Psoas muscle (tissue), 8 donors: ENCODE measurements around the gene TEX2. TPM values are rescaled to one million over a fixed set of nuclear protein-coding genes. Genes with fewer than 3 reads are reported as not detected.

Source experiments
- ATAC-seq, 4 donors: fragments of 200-7000 bp; cut with Tn5 transposase; one replicate each; pipeline ENCODE4 v1.9.1; 2020; ENCODE audit warnings: moderate library complexity in 3 of 4, mild to moderate bottlenecking in 2 of 4
- DNase-seq, 2 donors: peaks; one replicate each; pipeline ENCODE4 v3.0.0-alpha.2; 2020
- H3K27ac ChIP-seq: fragments of 200-600 bp; one replicate; pipeline ENCODE4 v1.8.0; 2022
- H3K27me3 ChIP-seq, 3 donors: fragments of 200-600 bp in 1 of 3; one replicate each; pipeline versions ENCODE4 v1.6.1 to v1.8.0; 2013 to 2022; ENCODE audit warnings: low read length in 2 of 3, mild to moderate bottlenecking in 2 of 3, moderate library complexity in 1 of 3; ENCODE audit not compliant: insufficient read depth in 3 of 3
- H3K36me3 ChIP-seq, 2 donors: fragments of 200-600 bp in 1 of 2; one replicate each; pipeline versions ENCODE4 v1.6.1 to v1.8.0; 2013 to 2022; ENCODE audit warnings: low read depth in 1 of 2, mild to moderate bottlenecking in 1 of 2, moderate library complexity in 1 of 2; ENCODE audit not compliant: insufficient read depth in 1 of 2
- H3K4me1 ChIP-seq: fragments of 200-600 bp; one replicate; pipeline ENCODE4 v1.8.0; 2022
- H3K4me3 ChIP-seq: fragments of 200-600 bp; one replicate; pipeline ENCODE4 v1.8.0; 2022; ENCODE audit warnings: mild to moderate bottlenecking
- H3K9me3 ChIP-seq: fragments of 200-600 bp; one replicate; pipeline ENCODE4 v1.8.0; 2022
- CTCF ChIP-seq: fragments of 200-600 bp; IDR thresholded peaks from one replicate; pipeline ENCODE4 v1.8.0; 2022; ENCODE audit warnings: antibody characterized with exemption
- WGBS, 3 donors: extraction: QIAGEN DNeasy Blood & Tissue Kit; methylation state at CpG; one replicate each; pipeline versions ENCODE4 v1.1.6 to v1.1.7; 2013; 5-methylcytosine and 5-hydroxymethylcytosine counted together
- intact Hi-C, 2 donors: fragments of 100-400 bp; cut with DNase I; formaldehyde crosslinking; loops; one replicate each; pipeline versions ENCODE4 v1.11.0 to v1.14.2; 2022
- polyA plus RNA-seq, 3 donors: library from polyadenylated mRNA; stranded (reverse); fragments of 200-250 nt; gene quantifications; one replicate each; pipeline ENCODE4 v1.2.3, GENCODE V29; 2013
- total RNA-seq, 4 donors: library from RNA; stranded (reverse); fragmentation: NEBNext Ultra II Directional in 2 of 4; extraction: Animal tissue kit (Norgen Biotek cat#: 25700) in 2 of 4; gene quantifications; one replicate each; pipeline versions ENCODE4 v1.2.1 to v1.2.4, GENCODE V29; 2021 to 2023
- donor health status: healthy with polysubstance abuse.
- donor health status: DM: no; HTN: no; CAD: no; lungs with moderate emphysema.
- donor health status: Bipolar disorder and iron deficiency.
- donor health status: healthy.
- donor health status: DM: yes; HTN: yes; CAD: no.
- donor health status: DM: no; HTN: no; CAD: no.
- donor health status: DM: no; HTN: no; CAD: no.
- donor health status: DM: yes; HTN: yes; CAD: no.

TEX2 gene
- total and polyA plus RNA-seq, 7 donors: 29.4 to 72.7 (median 52.8) TPM

GRCh38 chr17:64281962-64282752 lies 19.1 kb upstream of the TEX2 start:
- H3K9me3 ChIP-seq: no peaks in the 10 kb centered on the region
- DNase-seq: peak; percentile 37 to 59
- H3K4me3 ChIP-seq: peak overlapping the region; percentile 35
- H3K27ac ChIP-seq: peak overlapping the region; percentile 51
- 35 to 39% (median 36%) methylated on average over 19 of the region's 19 CpGs for WGBS, 3 donors
- TF ChIP-seq CTCF: peak; percentile 87
- peaks cover 28% of the 10 kb centered on the region for H3K4me1 ChIP-seq
- H3K27me3 ChIP-seq: no peaks in the 10 kb centered on the region
- peak; percentile 48 to 71 (median 65) for ATAC-seq
- no peaks in the 10 kb centered on the region for H3K36me3 ChIP-seq
- intact Hi-C loops: loop anchor here (2.0 to 5.0 kb wide), 6 partner anchors 80 to 255 kb away; partner anchors contain the start of gene ERN1 (in 2 of the 2)

- no peaks in the 10 kb centered on the region for H3K9me3 ChIP-seq
- WGBS, 3 donors: 53 to 59% (median 56%) methylated on average over 3 of the region's 3 CpGs
These were observed 15.6 kb upstream of the TEX2 start for GRCh38 chr17:64278614-64279013.

GRCh38 chr17:64277831-64278562 lies 14.9 kb upstream of the TEX2 start:
- no peak for TF ChIP-seq CTCF
- WGBS, 3 donors: 59 to 63% (median 61%) methylated on average over 7 of the region's 7 CpGs
- no peak overlapping the region for H3K4me3 ChIP-seq
- peaks cover 30% of the 10 kb centered on the region for H3K4me1 ChIP-seq
- intact Hi-C loops: no loop called here
- no peaks in the 10 kb centered on the region for H3K9me3 ChIP-seq
- no peak for DNase-seq
- ATAC-seq: peak; percentile 75 to 87 (median 79)
- H3K27me3 ChIP-seq: no peaks in the 10 kb centered on the region
- H3K36me3 ChIP-seq: no peaks in the 10 kb centered on the region
- peak overlapping the region; percentile 83 for H3K27ac ChIP-seq

More at GRCh38 chr17:64278614-64279013, 15.6 kb upstream of the TEX2 start:
- intact Hi-C loops: no loop called here
- peak overlapping the region; percentile 83 for H3K27ac ChIP-seq
- peaks cover 31% of the 10 kb centered on the region for H3K4me1 ChIP-seq
- no peaks in the 10 kb centered on the region for H3K36me3 ChIP-seq
- DNase-seq (no peak), ATAC-seq (peak in 1 of 4 donors; percentile 8)
- no peak overlapping the region for H3K4me3 ChIP-seq
- H3K27me3 ChIP-seq: no peaks in the 10 kb centered on the region
- TF ChIP-seq CTCF: no peak

- TF ChIP-seq CTCF: no peak
- no peak overlapping the region for H3K4me3 ChIP-seq
- H3K36me3 ChIP-seq: no peaks in the 10 kb centered on the region
- no peaks in the 10 kb centered on the region for H3K27me3 ChIP-seq
- peak overlapping the region; percentile 83 for H3K27ac ChIP-seq
- ATAC-seq: peak; percentile 50 to 73 (median 60)
- DNase-seq: no peak
- intact Hi-C loops: no loop called here
- peaks cover 21% of the 10 kb centered on the region for H3K4me1 ChIP-seq
- 52 to 66% (median 56%) methylated on average over 11 of the region's 11 CpGs for WGBS, 3 donors
- H3K9me3 ChIP-seq: no peaks in the 10 kb centered on the region
These were observed 14.0 kb upstream of the TEX2 start for GRCh38 chr17:64276961-64277505.
